Upper lobe of left lung (tissue), 4 donors: ENCODE data around the gene TMEM252.

ENCODE experiments used
- POLR2AphosphoS5 ChIP-seq, 2 donors: sonication (generic); formaldehyde crosslinking; IDR thresholded peaks; one replicate each; pipeline ENCODE4 v1.5.1; 2017; ENCODE audit warnings: antibody characterized with exemption in 2 of 2
- TF ChIP-seq, protein P1 (sequence below), 6 experiments: fragments of 450-650 bp in 4 of 6; fragments of 200-600 bp in 2 of 6; sonication (generic) in 2 of 6; IDR thresholded peaks; one replicate each; pipeline ENCODE4 v1.5.1; 2016 to 2019; ENCODE audit warnings: antibody characterized with exemption in 6 of 6

DNA sequence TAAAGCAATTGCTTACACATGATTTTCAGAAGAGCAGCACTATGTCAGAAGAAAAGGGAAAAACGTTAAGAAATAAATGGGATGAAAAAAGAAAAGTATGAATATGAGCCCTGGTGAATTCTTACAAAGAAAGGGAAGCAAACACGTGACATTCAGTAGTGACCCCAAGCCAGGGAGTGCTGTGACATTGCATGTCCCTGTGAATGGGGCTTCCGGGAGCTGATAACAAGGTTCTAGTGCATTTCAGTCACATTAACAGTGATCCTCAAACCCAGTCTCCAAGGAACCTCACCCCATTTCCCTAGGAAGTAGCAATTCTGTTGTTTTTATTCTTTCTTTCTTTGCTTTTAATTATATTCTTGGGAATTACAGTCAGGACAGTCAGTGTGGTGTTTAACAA, 27.3 kb downstream of the TMEM252 start:
- TF ChIP-seq, protein P1, sequence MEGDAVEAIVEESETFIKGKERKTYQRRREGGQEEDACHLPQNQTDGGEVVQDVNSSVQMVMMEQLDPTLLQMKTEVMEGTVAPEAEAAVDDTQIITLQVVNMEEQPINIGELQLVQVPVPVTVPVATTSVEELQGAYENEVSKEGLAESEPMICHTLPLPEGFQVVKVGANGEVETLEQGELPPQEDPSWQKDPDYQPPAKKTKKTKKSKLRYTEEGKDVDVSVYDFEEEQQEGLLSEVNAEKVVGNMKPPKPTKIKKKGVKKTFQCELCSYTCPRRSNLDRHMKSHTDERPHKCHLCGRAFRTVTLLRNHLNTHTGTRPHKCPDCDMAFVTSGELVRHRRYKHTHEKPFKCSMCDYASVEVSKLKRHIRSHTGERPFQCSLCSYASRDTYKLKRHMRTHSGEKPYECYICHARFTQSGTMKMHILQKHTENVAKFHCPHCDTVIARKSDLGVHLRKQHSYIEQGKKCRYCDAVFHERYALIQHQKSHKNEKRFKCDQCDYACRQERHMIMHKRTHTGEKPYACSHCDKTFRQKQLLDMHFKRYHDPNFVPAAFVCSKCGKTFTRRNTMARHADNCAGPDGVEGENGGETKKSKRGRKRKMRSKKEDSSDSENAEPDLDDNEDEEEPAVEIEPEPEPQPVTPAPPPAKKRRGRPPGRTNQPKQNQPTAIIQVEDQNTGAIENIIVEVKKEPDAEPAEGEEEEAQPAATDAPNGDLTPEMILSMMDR (IDR thresholded peaks at IDR 0.05), result no peak
- TF ChIP-seq POLR2AphosphoS5 (IDR thresholded peaks at IDR 0.05), result no peak
